K562 (cell line): Measurements from ENCODE around the gene RACGAP1. TPM values are rescaled to one million over a fixed set of nuclear protein-coding genes. Genes with fewer than 3 reads are reported as not detected.
A peak's percentile ranks its signal among the peaks of the same experiment; 100 is the strongest.

ENCODE experiments used
- CBX2 ChIP-seq: fragments of 200-600 bp; sonication (generic); IDR thresholded peaks from one replicate; pipeline ENCODE4 v1.6.1; 2012; ENCODE audit warnings: mild to moderate bottlenecking, low read length, inconsistent platforms; ENCODE audit not compliant: insufficient read depth, poor library complexity, severe bottlenecking
- FOSL1 ChIP-seq: fragments of 200-800 bp; sonication (Bioruptor generic); conservative IDR thresholded peaks from 2 replicates; pipeline ENCODE4 v1.6.1; 2016; ENCODE audit warnings: missing genetic modification characterization, missing compliant biosample characterization
- GATAD2A ChIP-seq: fragments of 450-650 bp; IDR thresholded peaks from 2 replicates; pipeline ENCODE4 v1.6.1; 2017
- KHSRP ChIP-seq: fragments of 450-650 bp; IDR thresholded peaks from 2 replicates; pipeline ENCODE4 v1.6.1; 2017
- MAZ ChIP-seq, 2 experiments: fragments of 450-650 bp in 1 of 2; sonication (generic) in 1 of 2; formaldehyde crosslinking; IDR thresholded peaks in 1 of 2; conservative IDR thresholded peaks in 1 of 2; 2 replicates each; pipeline versions ENCODE4 v1.4.0 to v1.5.0; 2020; ENCODE audit warnings: mild to moderate bottlenecking in 1 of 2, missing genetic modification reagents in 1 of 2
- PYGO2 ChIP-seq: fragments of 450-650 bp; IDR thresholded peaks from 2 replicates; pipeline ENCODE4 v1.6.1; 2016; ENCODE audit warnings: mild to moderate bottlenecking, missing genetic modification characterization, moderate library complexity, missing compliant biosample characterization
- THRAP3 ChIP-seq: fragments of 450-650 bp; IDR thresholded peaks from 2 replicates; pipeline ENCODE4 v1.6.1; 2016; ENCODE audit warnings: mild to moderate bottlenecking, inconsistent platforms, borderline replicate concordance
- ZFX ChIP-seq: sonication (generic); formaldehyde crosslinking; IDR thresholded peaks from 2 replicates; pipeline ENCODE4 v1.8.0; 2022; ENCODE audit warnings: mild to moderate bottlenecking, missing genetic modification reagents, moderate library complexity
- ZNF184 ChIP-seq: sonication (generic); formaldehyde crosslinking; IDR thresholded peaks from 2 replicates; pipeline ENCODE4 v1.5.0; 2020; ENCODE audit warnings: missing genetic modification reagents
- polyA plus RNA-seq, 8 experiments: library from polyadenylated mRNA; depleted of rRNA in 4 of 8; stranded (reverse) in 5 of 8; unstranded in 3 of 8; fragments of >200 nt; fragmentation: Nextera tagmentation in 2 of 8; fragmentation: Illumina TruSeq in 1 of 8; extraction: Ambion mirVana in 2 of 8; extraction: Trizol in 1 of 8; gene quantifications; 2 replicates each; pipeline versions ENCODE4 v1.2.1 to v1.2.3, GENCODE V29; 2011 to 2014; ENCODE audit warnings: inconsistent platforms in 1 of 8, missing spikeins in 1 of 8
- total RNA-seq, 7 experiments: library from RNA; depleted of rRNA in 6 of 7; stranded (reverse); fragments of >200 nt in 6 of 7; fragmentation: Illumina TruSeq in 2 of 7; extraction: Trizol in 2 of 7; gene quantifications; 2 replicates each; pipeline versions ENCODE4 v1.2.1 to v1.2.3, GENCODE V29; 2011 to 2021; ENCODE audit warnings: low replicate concordance in 1 of 7
- TF ChIP-seq, protein P1 (sequence below), 2 experiments: fragments of 450-650 bp; formaldehyde crosslinking in 1 of 2; IDR thresholded peaks; 2 replicates each; pipeline versions ENCODE4 v1.4.0 to v1.6.1; 2014 to 2020; ENCODE audit warnings: mild to moderate bottlenecking in 2 of 2, borderline replicate concordance in 1 of 2, low read depth in 1 of 2
- TF ChIP-seq, protein P2 (sequence below): sonication (generic); formaldehyde crosslinking; IDR thresholded peaks from 2 replicates; pipeline ENCODE4 v1.8.0; 2022; ENCODE audit warnings: missing genetic modification reagents, mild to moderate bottlenecking, moderate library complexity, borderline replicate concordance

RACGAP1 gene
- total and polyA plus RNA-seq, 9 of the 15 experiments (the other 6 are each of a cell fraction or from before 2014, with no cell fraction given), result 56.4 to 92.9 (median 71.8) TPM

DNA sequence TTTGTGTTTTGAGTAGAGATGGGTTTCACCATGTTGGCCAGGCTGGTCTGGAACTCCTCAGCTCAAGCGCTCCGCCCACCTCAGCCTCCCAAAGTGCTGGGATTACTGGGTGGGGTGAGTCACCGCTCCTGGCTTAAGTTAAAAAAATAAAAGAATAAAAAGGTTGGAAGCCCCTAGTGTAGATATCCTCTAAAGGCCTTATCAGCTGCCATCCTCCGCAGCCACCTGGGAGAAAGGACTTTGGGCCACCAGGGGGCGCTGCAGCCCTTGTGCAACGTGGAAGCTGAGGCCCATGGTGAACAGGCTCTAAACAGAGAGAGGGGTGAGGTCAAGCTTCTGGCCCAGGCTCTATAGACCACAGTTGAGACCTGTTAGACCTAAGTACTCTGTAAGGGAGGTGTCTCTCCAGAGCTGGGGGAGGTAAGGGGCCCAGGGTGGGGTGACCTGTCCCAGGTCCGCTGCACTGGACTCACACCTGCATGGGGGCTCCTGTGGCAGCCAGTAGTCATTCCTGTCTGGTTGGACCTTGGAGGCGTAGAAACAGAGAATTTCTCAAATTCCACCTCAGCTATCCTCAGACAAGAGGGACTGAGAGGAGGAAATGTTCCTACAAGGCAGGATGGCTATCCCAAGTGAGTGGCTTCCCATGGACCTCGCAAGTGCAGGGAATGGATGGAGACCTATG lies 14.0 kb upstream of the RACGAP1 start (continued):
- TF ChIP-seq, protein P1, sequence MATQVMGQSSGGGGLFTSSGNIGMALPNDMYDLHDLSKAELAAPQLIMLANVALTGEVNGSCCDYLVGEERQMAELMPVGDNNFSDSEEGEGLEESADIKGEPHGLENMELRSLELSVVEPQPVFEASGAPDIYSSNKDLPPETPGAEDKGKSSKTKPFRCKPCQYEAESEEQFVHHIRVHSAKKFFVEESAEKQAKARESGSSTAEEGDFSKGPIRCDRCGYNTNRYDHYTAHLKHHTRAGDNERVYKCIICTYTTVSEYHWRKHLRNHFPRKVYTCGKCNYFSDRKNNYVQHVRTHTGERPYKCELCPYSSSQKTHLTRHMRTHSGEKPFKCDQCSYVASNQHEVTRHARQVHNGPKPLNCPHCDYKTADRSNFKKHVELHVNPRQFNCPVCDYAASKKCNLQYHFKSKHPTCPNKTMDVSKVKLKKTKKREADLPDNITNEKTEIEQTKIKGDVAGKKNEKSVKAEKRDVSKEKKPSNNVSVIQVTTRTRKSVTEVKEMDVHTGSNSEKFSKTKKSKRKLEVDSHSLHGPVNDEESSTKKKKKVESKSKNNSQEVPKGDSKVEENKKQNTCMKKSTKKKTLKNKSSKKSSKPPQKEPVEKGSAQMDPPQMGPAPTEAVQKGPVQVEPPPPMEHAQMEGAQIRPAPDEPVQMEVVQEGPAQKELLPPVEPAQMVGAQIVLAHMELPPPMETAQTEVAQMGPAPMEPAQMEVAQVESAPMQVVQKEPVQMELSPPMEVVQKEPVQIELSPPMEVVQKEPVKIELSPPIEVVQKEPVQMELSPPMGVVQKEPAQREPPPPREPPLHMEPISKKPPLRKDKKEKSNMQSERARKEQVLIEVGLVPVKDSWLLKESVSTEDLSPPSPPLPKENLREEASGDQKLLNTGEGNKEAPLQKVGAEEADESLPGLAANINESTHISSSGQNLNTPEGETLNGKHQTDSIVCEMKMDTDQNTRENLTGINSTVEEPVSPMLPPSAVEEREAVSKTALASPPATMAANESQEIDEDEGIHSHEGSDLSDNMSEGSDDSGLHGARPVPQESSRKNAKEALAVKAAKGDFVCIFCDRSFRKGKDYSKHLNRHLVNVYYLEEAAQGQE (IDR thresholded peaks at IDR 0.05; ENCODE audit: borderline replicate concordance), result peak; percentile 95
- TF ChIP-seq, protein P1 (CRISPR knock-in tag; IDR thresholded peaks at IDR 0.05; ENCODE audit: low read depth), result no peak
- TF ChIP-seq PYGO2 (tag) (no peak), THRAP3 (no peak), GATAD2A (0 out of 2 replicates have a peak, but pooled peaks have one; percentile 20), CBX2 (no peak), ZNF184 (CRISPR knock-in tag) (no peak), KHSRP (no peak), FOSL1 (tag) (peak; percentile 73), ZFX (CRISPR knock-in tag) (peak; percentile 44; the same call in 1 of the 2 replicates), MAZ (CRISPR knock-in tag; conservative IDR thresholded peaks at IDR 0.05 in 1 of 2, IDR thresholded peaks at IDR 0.05 in 1 of 2) (peak; percentile 38 to 79; a peak in 2 of 4 replicates)
- TF ChIP-seq, protein P2, sequence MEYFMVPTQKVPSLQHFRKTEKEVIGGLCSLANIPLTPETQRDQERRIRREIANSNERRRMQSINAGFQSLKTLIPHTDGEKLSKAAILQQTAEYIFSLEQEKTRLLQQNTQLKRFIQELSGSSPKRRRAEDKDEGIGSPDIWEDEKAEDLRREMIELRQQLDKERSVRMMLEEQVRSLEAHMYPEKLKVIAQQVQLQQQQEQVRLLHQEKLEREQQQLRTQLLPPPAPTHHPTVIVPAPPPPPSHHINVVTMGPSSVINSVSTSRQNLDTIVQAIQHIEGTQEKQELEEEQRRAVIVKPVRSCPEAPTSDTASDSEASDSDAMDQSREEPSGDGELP, result peak; percentile 92
